Fibroblast of skin of scalp (primary cell): ENCODE results near the gene SPRR3.
"Not testable (repeated sequence)": the region's sequence is repeated elsewhere in the genome, so short reads cannot be mapped to it uniquely, and the experiment has no call there.

Experiments used
- DNase-seq: peaks from one replicate; pipeline ENCODE4 v3.0.0-alpha.2; 2013

Gene SPRR3

DNA sequence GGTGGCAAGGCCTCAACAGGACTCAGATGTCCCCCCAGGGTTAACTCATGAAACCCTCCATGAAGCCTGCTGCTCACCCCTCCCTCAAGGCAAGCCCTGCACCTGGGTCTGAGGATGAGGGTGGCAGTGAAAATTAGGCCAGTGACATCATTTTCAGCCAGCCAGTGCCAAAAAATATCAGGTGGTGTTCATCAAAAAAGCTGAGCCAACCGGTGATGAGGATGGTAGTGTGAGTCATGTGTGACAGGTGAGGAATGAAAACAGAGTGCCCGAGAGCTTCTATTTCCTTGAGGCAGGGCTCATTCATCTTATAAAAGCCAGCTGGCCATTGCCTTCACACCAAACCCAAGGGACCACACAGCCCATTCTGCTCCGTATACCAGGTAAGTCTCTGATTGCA is 17.8 kb upstream of the SPRR3 start, which contains the start of gene SPRR1A:
Gene SPRR1A (plus strand): TSS at position 339 of the 400 bp plus-strand sequence. CDS start 1,150 bp downstream, outside the sequence.
- no peak for DNase-seq

GRCh38 chr1:152986578-152986977 is 15.0 kb upstream of the SPRR3 start:
- DNase-seq = no peak

DNA sequence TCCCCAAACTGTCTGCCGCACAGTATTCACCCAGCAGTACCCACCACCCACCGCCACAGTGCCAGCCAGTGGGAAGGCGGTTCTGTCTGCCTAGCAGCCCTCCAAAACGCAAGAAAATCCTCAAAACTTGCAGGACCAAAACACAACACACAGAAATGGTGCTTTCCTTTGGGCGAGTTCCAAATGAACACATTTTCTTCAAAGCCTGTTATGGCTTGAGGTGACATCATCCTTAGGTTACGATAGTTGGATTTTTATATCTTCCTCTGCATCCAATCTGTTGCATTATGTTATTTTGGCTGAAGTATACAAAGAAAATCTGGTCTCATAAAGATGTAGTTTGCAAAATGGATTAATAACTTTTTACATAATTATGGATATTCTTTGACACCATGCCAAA is 8.4 kb upstream of the SPRR3 start:
- no peak for DNase-seq

DNA sequence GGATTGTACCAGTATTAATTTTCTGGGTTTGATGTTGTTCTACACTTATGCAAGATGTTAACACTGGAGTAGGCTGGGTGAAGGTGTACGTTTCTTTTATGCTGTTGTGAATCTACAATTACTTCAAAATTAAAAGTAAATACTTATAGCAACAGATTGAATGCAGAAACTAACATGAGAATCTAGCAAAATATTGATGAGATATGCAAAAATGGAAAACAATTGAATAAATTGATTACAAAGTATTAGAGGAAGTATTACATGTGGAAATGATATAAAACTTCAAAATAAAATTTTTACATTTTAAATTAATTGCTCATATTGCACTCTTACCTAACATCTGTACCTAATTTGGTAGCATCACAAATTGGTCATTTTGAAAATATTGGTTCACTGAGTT is 5.7 kb upstream of the SPRR3 start:
- no peak for DNase-seq

- DNase-seq = no peak
Observed at GRCh38 chr1:152996633-152997400, 4.7 kb upstream of the SPRR3 start.

GRCh38 chr1:152997901-152998300 is 3.6 kb upstream of the SPRR3 start:
- DNase-seq = no peak

DNA sequence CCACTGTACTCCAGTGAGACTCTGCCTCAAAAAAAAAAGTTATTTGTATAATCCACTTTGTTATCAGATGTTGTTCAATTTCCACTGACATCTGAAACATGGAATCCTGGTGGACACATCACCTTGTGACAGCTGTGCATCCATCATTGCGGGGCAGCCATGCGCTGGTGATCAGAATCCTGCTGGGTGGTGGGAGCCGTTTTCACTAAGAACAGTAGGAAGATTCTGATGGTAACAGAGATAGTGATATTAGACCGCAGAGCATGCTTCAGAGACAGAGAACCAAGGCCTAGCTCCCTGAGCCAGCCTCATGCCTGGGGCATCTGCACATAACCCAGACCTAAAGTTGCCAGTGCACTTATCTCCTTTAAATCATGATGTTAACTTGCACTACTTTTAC is 3.1 kb upstream of the SPRR3 start:
- DNase-seq = no peak

- DNase-seq = no peak
Observed at GRCh38 chr1:152999818-153000217, 1.7 kb upstream of the SPRR3 start.

DNA sequence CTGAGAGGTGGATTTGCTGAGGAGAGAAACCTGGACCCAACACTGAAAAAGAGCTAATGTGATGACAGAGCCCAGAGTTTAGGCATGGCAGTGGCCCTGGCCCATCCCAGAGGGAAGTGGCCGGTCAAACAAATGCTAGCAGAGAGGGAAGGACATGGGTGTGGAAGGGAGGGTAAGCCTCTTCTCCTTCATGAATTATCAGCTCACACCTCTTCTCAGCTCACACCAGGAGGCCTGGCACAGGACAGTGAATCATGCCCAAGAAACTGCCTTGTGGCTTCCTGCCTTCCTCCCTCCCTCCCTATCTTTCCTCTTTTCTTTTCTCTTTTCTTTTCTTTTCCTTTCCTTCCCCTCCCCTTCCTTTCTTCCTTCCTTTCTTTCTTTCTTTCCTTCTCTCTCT is 1.3 kb upstream of the SPRR3 start:
- DNase-seq = no peak

DNA sequence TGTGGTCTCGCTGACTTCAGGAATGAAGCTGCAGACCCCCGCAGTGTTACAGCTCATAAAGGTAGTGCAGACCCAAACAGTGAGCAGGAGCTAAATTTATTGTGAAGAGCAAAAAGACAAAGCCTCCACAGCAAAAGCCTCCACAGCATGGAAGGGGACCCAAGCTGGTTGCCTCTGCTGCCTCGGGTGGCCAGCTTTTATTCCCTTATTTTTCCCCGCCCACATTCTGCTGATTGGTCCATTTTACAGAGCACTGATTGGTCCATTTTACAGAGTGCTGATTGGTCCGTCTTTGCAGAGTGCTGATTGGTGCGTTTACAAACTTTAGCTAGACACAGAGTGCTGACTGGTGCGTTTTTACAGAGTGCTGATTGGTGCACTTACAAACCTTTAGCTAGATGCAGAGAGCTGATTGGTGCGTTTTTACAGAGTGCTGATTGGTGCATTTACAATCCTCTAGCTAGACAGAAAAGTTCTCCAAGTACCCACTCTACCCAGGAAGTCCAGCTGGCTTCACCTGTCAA is 9.7 kb downstream of the SPRR3 start:
- not testable (repeated sequence) for DNase-seq

DNA sequence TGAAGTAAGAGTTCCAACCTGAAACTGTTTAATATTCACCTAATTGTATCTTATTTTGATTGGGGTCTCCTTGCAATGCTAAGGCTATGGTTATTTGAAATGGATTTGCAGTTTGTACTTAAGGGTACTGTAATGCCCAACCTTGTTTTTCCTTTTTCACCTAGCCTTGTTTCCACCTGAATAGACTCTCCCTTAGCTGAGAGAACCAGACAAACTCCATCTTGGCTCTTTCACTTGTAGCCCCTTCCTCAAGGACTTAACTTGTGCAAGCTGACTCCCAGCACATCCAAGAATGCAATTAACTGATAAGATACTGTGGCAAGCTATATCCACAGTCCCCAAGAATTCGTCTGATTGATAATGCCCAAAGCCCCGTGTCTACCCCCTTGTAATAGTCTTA is 20.3 kb downstream of the SPRR3 start:
- not testable (repeated sequence) for DNase-seq

GRCh38 chr1:153022340-153022739 is 20.8 kb downstream of the SPRR3 start:
- DNase-seq = not testable (repeated sequence)

DNA sequence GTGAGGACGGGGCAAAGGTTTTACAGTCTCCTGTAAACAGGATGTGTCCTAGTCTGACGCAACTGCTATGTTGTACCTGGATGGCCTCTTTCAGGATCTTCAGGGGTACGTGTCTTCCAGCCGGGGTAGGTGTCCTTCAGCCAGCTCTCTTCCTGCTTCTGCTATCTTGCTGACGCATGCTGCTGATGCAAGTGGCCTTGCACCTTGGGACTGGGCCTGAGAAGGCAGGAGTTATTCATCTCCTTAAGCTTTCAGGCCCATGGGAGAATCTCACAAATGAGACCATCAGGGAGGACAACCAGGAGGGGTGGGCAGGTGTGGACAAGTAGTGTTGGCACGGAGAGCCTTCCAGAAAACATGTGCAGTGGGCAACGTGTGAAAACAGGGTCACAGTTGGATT is 21.6 kb downstream of the SPRR3 start:
- no peak for DNase-seq

DNA sequence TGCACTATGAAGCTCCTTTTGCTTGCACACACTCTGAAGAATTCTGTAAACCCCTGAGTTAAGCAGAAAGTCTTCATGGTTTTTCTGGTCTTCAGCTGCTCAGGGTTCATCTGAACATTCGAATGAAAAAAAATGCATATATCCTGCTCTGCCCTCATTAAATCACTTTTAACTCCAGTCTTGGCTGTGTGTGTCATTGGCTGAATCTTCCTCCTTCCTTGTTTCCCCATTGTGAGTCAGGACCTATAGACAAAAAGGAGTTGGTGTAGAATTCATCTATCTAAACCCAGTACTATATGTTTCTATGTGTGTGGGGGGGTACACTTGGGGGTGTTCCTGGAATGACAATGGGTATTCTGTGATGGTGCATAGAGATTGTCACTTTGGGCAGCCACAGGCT is 22.9 kb downstream of the SPRR3 start:
- no peak for DNase-seq

DNA sequence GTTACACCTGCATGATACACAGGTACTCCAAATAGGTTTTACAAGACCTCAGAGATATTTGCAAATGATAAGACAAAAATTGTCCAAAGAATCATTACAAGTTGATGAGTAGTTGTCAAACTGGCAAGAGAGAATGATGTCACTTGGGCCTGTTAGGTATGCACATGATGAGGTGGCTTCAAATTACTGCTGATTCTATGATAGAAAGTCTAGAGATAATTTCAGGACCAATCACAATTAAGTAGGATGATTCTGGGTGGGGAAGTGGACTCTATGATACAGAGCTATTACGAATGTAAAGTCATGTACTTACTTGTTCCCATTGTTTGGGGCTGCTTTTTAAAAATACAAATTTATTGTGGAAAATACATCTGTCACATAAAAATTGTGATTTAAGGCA is 24.2 kb downstream of the SPRR3 start:
- DNase-seq = no peak

DNA sequence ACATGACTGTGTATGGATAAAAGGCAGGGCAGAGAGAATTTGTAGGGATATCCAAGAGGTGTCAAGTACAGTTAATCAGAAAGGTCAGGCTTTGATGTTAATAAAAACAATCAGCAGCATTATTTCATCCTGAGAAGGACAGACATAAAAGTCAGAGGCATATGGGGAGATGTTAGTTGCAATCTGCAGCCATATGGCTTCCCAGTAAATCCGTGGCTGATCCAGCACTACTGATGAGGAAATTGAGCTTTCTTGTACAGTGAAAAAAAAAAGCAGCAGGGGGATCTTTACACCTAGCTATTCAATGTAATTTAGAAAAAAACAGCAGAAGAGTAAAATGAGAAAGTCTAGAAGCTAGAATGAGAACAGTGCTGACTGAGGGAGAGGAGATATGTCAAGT is 27.2 kb downstream of the SPRR3 start:
- no peak for DNase-seq

DNA sequence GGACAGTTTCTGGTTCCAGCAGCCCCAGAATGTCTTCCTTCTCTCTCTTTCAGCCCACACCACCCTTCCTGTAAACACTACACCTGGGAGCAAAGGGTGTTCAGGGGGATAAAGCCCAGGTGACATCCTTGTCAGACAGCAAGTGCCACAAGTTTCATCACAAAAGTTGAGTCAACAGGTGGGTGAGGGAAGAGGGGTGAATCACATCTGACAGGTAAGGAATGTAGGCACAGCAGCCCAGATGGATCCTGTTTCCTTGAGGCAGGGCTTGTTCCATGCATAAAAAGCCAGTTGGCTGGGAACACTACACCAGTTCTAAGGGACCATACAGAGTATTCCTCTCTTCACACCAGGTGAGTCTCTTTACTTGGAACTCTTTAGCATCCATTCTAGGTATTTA is 29.3 kb downstream of the SPRR3 start, which contains the start of gene SPRR1B:
Gene SPRR1B (plus strand): TSS at position 309 of the 400 bp plus-strand sequence. CDS start 1,143 bp downstream, outside the sequence.
- DNase-seq = no peak

DNA sequence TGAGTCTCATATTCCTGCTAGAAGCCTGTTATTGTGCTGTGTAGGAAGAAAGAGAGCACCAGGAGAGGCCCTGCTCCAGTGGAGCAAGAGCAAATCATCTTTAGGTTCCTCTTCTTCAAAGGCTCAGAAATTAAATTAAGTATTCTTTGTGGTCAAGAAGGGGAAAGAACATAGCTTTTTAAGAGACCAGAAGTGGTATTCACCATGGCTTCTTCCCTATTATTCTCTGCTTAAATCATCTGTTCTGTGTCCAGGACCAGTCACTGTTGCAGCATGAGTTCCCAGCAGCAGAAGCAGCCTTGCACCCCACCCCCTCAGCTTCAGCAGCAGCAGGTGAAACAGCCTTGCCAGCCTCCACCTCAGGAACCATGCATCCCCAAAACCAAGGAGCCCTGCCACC is 30.5 kb downstream of the SPRR3 start:
- no peak for DNase-seq

GRCh38 chr1:153032677-153033308 is 31.2 kb downstream of the SPRR3 start:
- DNase-seq = peak; percentile 33

GRCh38 chr1:153035211-153035610 is 33.7 kb downstream of the SPRR3 start:
- DNase-seq = no peak

- DNase-seq = no peak
Observed at GRCh38 chr1:153040950-153041631, 39.5 kb downstream of the SPRR3 start, which contains the start of gene SPRR2D. Gene SPRR2D, minus strand, starts transcription at chr1:153041120. Its CDS starts 774 bp downstream, at chr1:153040346.

DNA sequence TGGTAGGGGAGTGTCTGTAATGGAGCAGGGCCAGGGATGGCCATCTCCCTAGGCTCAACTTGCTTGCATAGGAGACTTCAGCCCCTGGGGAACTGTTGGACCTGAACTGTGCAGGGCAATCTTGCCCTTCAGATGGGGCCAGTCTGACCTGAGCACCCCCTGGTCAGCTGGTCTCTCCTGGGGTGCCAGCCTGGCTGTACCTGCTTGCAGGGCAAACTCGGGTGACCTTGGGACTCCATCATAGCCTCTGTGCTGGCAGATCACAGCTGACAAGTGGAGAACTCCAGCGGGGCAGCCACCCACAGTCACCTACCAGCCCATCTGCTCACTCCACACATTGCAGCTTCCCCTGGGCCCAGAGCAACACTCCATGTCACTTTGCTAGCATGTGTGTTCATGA is 47.7 kb downstream of the SPRR3 start:
- no peak for DNase-seq
